Astrocyte (in vitro differentiated cells and primary cell): Measurements from ENCODE around the gene THRA. TPM values are rescaled to one million over a fixed set of nuclear protein-coding genes. Genes with fewer than 3 reads are reported as not detected.

Source experiments
- DNase-seq: peaks from one replicate; pipeline ENCODE4 v3.0.0-alpha.2; 2010; ENCODE audit warnings: low read depth
- FAIRE-seq: peaks from 2 replicates; lab custom pipeline; 2011; peaks lifted over from hg19 to GRCh38; lab: Jason Lieb, UNC
- H2AFZ ChIP-seq: 2 replicates; pipeline ENCODE4 v1.6.0; 2012; ENCODE audit warnings: low read depth, low read length, inconsistent platforms
- H3K27ac ChIP-seq: 2 replicates; pipeline ENCODE4 v1.5.1; 2011; ENCODE audit warnings: low read depth, low read length, inconsistent platforms
- H3K27me3 ChIP-seq: 2 replicates; pipeline ENCODE4 v1.6.0; 2011; ENCODE audit warnings: low read length, inconsistent platforms; ENCODE audit not compliant: insufficient read depth
- H3K36me3 ChIP-seq: 2 replicates; pipeline ENCODE4 v1.5.1; 2011; ENCODE audit warnings: low read length, inconsistent platforms; ENCODE audit not compliant: insufficient read depth
- H3K4me1 ChIP-seq: 2 replicates; pipeline ENCODE4 v1.5.1; 2011; ENCODE audit warnings: low read length, inconsistent platforms; ENCODE audit not compliant: insufficient read depth
- H3K4me2 ChIP-seq: 2 replicates; pipeline ENCODE4 v1.6.0; 2012; ENCODE audit warnings: low read length, inconsistent platforms
- H3K4me3 ChIP-seq: 2 replicates; pipeline ENCODE4 v1.5.1; 2011; ENCODE audit warnings: low read depth, mild to moderate bottlenecking, low read length, inconsistent platforms; ENCODE audit not compliant: insufficient read depth
- H3K79me2 ChIP-seq: 2 replicates; pipeline ENCODE4 v1.6.0; 2012; ENCODE audit warnings: mild to moderate bottlenecking, low read length, inconsistent platforms; ENCODE audit not compliant: insufficient read depth
- H3K9ac ChIP-seq: 2 replicates; pipeline ENCODE4 v1.6.0; 2012; ENCODE audit warnings: mild to moderate bottlenecking, low read length, inconsistent platforms
- H3K9me3 ChIP-seq: 2 replicates; pipeline ENCODE4 v1.5.1; 2012; ENCODE audit warnings: low read depth, mild to moderate bottlenecking, low read length, inconsistent platforms; ENCODE audit not compliant: insufficient read depth
- H4K20me1 ChIP-seq: 2 replicates; pipeline ENCODE4 v1.6.0; 2012; ENCODE audit warnings: low read length, inconsistent platforms; ENCODE audit not compliant: insufficient read depth
- H3K27ac Mint-ChIP-seq: one replicate; pipeline ENCODE4 v1.8.0; 2021; ENCODE audit warnings: mild to moderate bottlenecking, mixed read lengths; ENCODE audit not compliant: unreplicated experiment
- H3K27me3 Mint-ChIP-seq: one replicate; pipeline ENCODE4 v1.8.0; 2021; ENCODE audit warnings: low read depth, mixed read lengths; ENCODE audit not compliant: unreplicated experiment
- H3K36me3 Mint-ChIP-seq: one replicate; pipeline ENCODE4 v1.8.0; 2021; ENCODE audit warnings: low read depth, mixed read lengths; ENCODE audit not compliant: unreplicated experiment
- H3K4me1 Mint-ChIP-seq: one replicate; pipeline ENCODE4 v1.8.0; 2021; ENCODE audit warnings: low read depth, mixed read lengths; ENCODE audit not compliant: unreplicated experiment
- H3K4me3 Mint-ChIP-seq: one replicate; pipeline ENCODE4 v1.8.0; 2021; ENCODE audit warnings: mild to moderate bottlenecking, moderate library complexity, mixed read lengths; ENCODE audit not compliant: unreplicated experiment
- H3K9me3 Mint-ChIP-seq: one replicate; pipeline ENCODE4 v1.8.0; 2021; ENCODE audit warnings: mild to moderate bottlenecking, mixed read lengths; ENCODE audit not compliant: unreplicated experiment
- CTCF ChIP-seq: IDR thresholded peaks from 2 replicates; pipeline ENCODE4 v1.5.1; 2011; ENCODE audit warnings: low read depth, mild to moderate bottlenecking, inconsistent platforms, low read length, moderate library complexity; ENCODE audit not compliant: insufficient read depth
- EZH2 ChIP-seq: IDR thresholded peaks from 2 replicates; pipeline ENCODE4 v1.6.1; 2012; ENCODE audit warnings: mild to moderate bottlenecking, low read length, inconsistent platforms; ENCODE audit not compliant: insufficient read depth
- total RNA-seq: library from RNA; stranded (reverse); gene quantifications from 2 replicates; pipeline ENCODE4 v1.2.1, GENCODE V29; 2021

The THRA gene
- total RNA-seq, 1 donor from 2014 or later = 16.7 TPM

- no peak for FAIRE-seq
- H3K4me1 Mint-ChIP-seq = peaks cover 32% of the 10 kb centered on the region
Measured at GRCh38 chr17:40098846-40099618, 36.3 kb downstream of the THRA start.

GRCh38 chr17:40099619-40100418 lies 37.1 kb downstream of the THRA start:
- Histone ChIP-seq H3K79me2 (peaks cover 17% of the 10 kb centered on the region), H4K20me1 (no peaks in the 10 kb centered on the region), H3K27me3 (no peaks in the 10 kb centered on the region), H3K36me3 (no peaks in the 10 kb centered on the region), H2AFZ (peak overlapping the region; percentile 69), H3K4me1 (peaks cover 34% of the 10 kb centered on the region), H3K27ac (peak overlapping the region; percentile 96), H3K9me3 (no peaks in the 10 kb centered on the region), H3K4me3 (peak overlapping the region; percentile 74), H3K4me2 (peak overlapping the region; percentile 91), H3K9ac (peak overlapping the region; percentile 89)
- Mint-ChIP-seq H3K4me3 (peak overlapping the region; percentile 97), H3K9me3 (no peaks in the 10 kb centered on the region), H3K27ac (peak overlapping the region; percentile 94), H3K27me3 (peaks cover 3% of the 10 kb centered on the region), H3K4me1 (peaks cover 37% of the 10 kb centered on the region), H3K36me3 (peaks cover 16% of the 10 kb centered on the region)
- DNase-seq = no peak
- no peak for TF ChIP-seq EZH2
- no peak for TF ChIP-seq CTCF
- FAIRE-seq = no peak

More at GRCh38 chr17:40098846-40099618, 36.3 kb downstream of the THRA start:
- Mint-ChIP-seq H3K27me3 (no peaks in the 10 kb centered on the region), H3K9me3 (no peaks in the 10 kb centered on the region), H3K36me3 (peaks cover 21% of the 10 kb centered on the region), H3K27ac (peak overlapping the region; percentile 97), H3K4me3 (peak overlapping the region; percentile 97)
- DNase-seq = peak; percentile 93
- no peaks in the 10 kb centered on the region for H3K27me3 ChIP-seq
- peak overlapping the region; percentile 91 for H3K4me2 ChIP-seq
- H2AFZ ChIP-seq = peak overlapping the region; percentile 73
- H4K20me1 ChIP-seq = no peaks in the 10 kb centered on the region
- peak overlapping the region; percentile 74 for H3K4me3 ChIP-seq
- peaks cover 3% of the 10 kb centered on the region for H3K36me3 ChIP-seq
- H3K79me2 ChIP-seq = peaks cover 17% of the 10 kb centered on the region
- peaks cover 34% of the 10 kb centered on the region for H3K4me1 ChIP-seq
- TF ChIP-seq EZH2 (no peak), CTCF (no peak)
- H3K9ac ChIP-seq = peak overlapping the region; percentile 89
- peak overlapping the region; percentile 96 for H3K27ac ChIP-seq
- no peaks in the 10 kb centered on the region for H3K9me3 ChIP-seq
